CD14-positive monocyte (primary cell): Measurements from ENCODE around the gene SOHLH1. TPM values are rescaled to one million over a fixed set of nuclear protein-coding genes. Genes with fewer than 3 reads are reported as not detected.

ENCODE experiments used
- DNase-seq, 3 donors: peaks; one replicate each; pipeline ENCODE4 v3.0.0-alpha.2; 2011 to 2022
- H2AFZ ChIP-seq: 2 replicates; pipeline ENCODE4 v1.6.0; 2012; ENCODE audit warnings: mild to moderate bottlenecking, low read depth, low read length, inconsistent platforms; ENCODE audit not compliant: insufficient read depth, poor library complexity, severe bottlenecking
- H3K27ac ChIP-seq, 2 donors: 1 replicate in 1 of 2; 2 replicates in 1 of 2; pipeline ENCODE4 v1.5.1; 2012 to 2013; ENCODE audit warnings: low read length in 2 of 2, control low read depth in 1 of 2, inconsistent platforms in 1 of 2, low read depth in 1 of 2, mild to moderate bottlenecking in 1 of 2
- H3K27me3 ChIP-seq, 2 donors: one replicate each; pipeline versions ENCODE4 v1.6.0 to v1.6.1; 2011 to 2013; ENCODE audit warnings: low read length in 2 of 2; ENCODE audit not compliant: control insufficient read depth in 2 of 2, insufficient read depth in 2 of 2
- H3K36me3 ChIP-seq, 2 donors: replicated peaks in 1 of 2; 1 replicate in 1 of 2; 2 replicates in 1 of 2; pipeline versions ENCODE4 v1.5.1 to v1.6.1; 2012 to 2013; ENCODE audit warnings: low read length in 2 of 2, control low read depth in 1 of 2, inconsistent platforms in 1 of 2, mild to moderate bottlenecking in 1 of 2; ENCODE audit not compliant: insufficient read depth in 2 of 2, control insufficient read depth in 1 of 2
- H3K4me1 ChIP-seq, 2 donors: 1 replicate in 1 of 2; 2 replicates in 1 of 2; pipeline versions ENCODE4 v1.5.1 to v1.6.1; 2012 to 2013; ENCODE audit warnings: low read length in 2 of 2, control low read depth in 1 of 2, inconsistent platforms in 1 of 2, mild to moderate bottlenecking in 1 of 2, moderate library complexity in 1 of 2; ENCODE audit not compliant: insufficient read depth in 2 of 2, control insufficient read depth in 1 of 2
- H3K4me2 ChIP-seq: replicated peaks from 2 replicates; pipeline ENCODE3; 2012; ENCODE audit warnings: low read length, moderate library complexity, mild to moderate bottlenecking; ENCODE audit not compliant: poor library complexity, severe bottlenecking; ENCODE audit errors: extremely low read depth
- H3K4me3 ChIP-seq, 3 experiments: fragments of 200-600 bp in 1 of 3; sonication (generic) in 1 of 3; replicated peaks in 1 of 3; 1 replicate in 2 of 3; 2 replicates in 1 of 3; pipeline ENCODE4 v1.5.1; 2011 to 2013; ENCODE audit warnings: low read length in 3 of 3, mild to moderate bottlenecking in 3 of 3, control low read depth in 2 of 3, low read depth in 2 of 3, inconsistent platforms in 1 of 3, moderate library complexity in 1 of 3
- H3K79me2 ChIP-seq: 2 replicates; pipeline ENCODE4 v1.6.0; 2012; ENCODE audit warnings: mild to moderate bottlenecking, control low read depth, inconsistent platforms, low read length, moderate library complexity; ENCODE audit not compliant: insufficient read depth
- H3K9ac ChIP-seq: 2 replicates; pipeline ENCODE4 v1.6.0; 2017; ENCODE audit warnings: low read length, mild to moderate bottlenecking; ENCODE audit not compliant: insufficient read depth, poor library complexity, severe bottlenecking
- H3K9me3 ChIP-seq, 2 donors: replicated peaks in 1 of 2; 1 replicate in 1 of 2; 2 replicates in 1 of 2; pipeline versions ENCODE4 v1.5.1 to v1.6.1; 2012 to 2013; ENCODE audit warnings: low read length in 2 of 2, control low read depth in 1 of 2; ENCODE audit not compliant: control insufficient read depth in 1 of 2, insufficient read depth in 1 of 2
- H4K20me1 ChIP-seq: 2 replicates; pipeline ENCODE4 v1.6.0; 2012; ENCODE audit warnings: mild to moderate bottlenecking, low read length, control low read depth, moderate library complexity; ENCODE audit not compliant: insufficient read depth
- H3K27ac Mint-ChIP-seq, 7 donors: one replicate each; pipeline ENCODE4 v1.8.0; 2020; ENCODE audit warnings: mild to moderate bottlenecking in 7 of 7, mixed read lengths in 7 of 7, moderate library complexity in 6 of 7, inconsistent platforms in 2 of 7
- H3K27me3 Mint-ChIP-seq, 3 donors: one replicate each; pipeline ENCODE4 v1.8.0; 2021 to 2022; ENCODE audit warnings: low read depth in 3 of 3, mild to moderate bottlenecking in 3 of 3, mixed read lengths in 3 of 3, moderate library complexity in 3 of 3, inconsistent platforms in 1 of 3
- H3K36me3 Mint-ChIP-seq, 2 donors: one replicate each; pipeline ENCODE4 v1.8.0; 2020; ENCODE audit warnings: mixed read lengths in 2 of 2, inconsistent platforms in 1 of 2, mild to moderate bottlenecking in 1 of 2
- H3K4me1 Mint-ChIP-seq: one replicate; pipeline ENCODE4 v1.8.0; 2020; ENCODE audit warnings: mild to moderate bottlenecking, mixed read lengths
- H3K4me3 Mint-ChIP-seq, 2 donors: one replicate each; pipeline ENCODE4 v1.8.0; 2020; ENCODE audit warnings: mild to moderate bottlenecking in 2 of 2, mixed read lengths in 2 of 2, moderate library complexity in 1 of 2
- H3K9me3 Mint-ChIP-seq, 7 donors: one replicate each; pipeline ENCODE4 v1.8.0; 2020 to 2022; ENCODE audit warnings: mixed read lengths in 7 of 7, mild to moderate bottlenecking in 6 of 7, moderate library complexity in 6 of 7, inconsistent platforms in 2 of 7
- WGBS: methylation state at CpG from one replicate; pipeline ENCODE4 v1.1.5; 2013; ENCODE audit warnings: missing lambda C conversion rate; ENCODE audit not compliant: insufficient coverage; 5-methylcytosine and 5-hydroxymethylcytosine counted together
- intact Hi-C, 2 donors: fragments of 100-400 bp; cut with micrococcal nuclease; formaldehyde crosslinking; loops; one replicate each; pipeline versions ENCODE4 v1.15.0 to v1.15.1; 2023
- polyA plus RNA-seq, 3 donors: library from polyadenylated mRNA; depleted of rRNA in 1 of 3; unstranded in 2 of 3; stranded (reverse) in 1 of 3; fragments of 300-500 nt in 2 of 3; fragments of >200 nt in 1 of 3; fragmentation: Illumina TruSeq in 2 of 3; gene quantifications; 1 replicate in 2 of 3; 2 replicates in 1 of 3; pipeline ENCODE4 v1.2.3, GENCODE V29; 2012 to 2021
- TF ChIP-seq, protein P1 (sequence below): fragments of 200-600 bp; IDR thresholded peaks from one replicate; pipeline ENCODE4 v1.8.0; 2022; ENCODE audit warnings: antibody characterized with exemption, mild to moderate bottlenecking

Gene SOHLH1
- polyA plus RNA-seq, 3 donors = not detected

DNA sequence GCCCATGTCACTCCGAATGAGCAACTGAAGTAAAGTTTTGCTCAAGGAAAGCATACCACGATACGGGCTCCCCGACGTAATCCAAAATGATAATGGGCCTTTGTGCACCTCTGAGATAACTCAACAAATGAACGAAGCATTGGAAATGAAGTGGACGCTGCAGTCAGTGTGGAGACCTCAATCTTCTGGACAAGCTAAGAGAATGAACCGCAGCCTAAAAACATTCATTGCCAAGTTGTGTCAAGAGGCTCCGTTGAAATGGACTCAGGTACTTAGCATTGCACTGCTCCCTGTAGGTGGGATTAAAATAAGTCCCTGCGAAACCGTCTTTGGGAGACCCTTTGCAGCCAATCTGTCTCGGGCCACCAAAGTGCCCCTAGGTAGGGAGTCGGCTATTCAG lies 40.0 kb downstream of the SOHLH1 start:
- Mint-ChIP-seq H3K4me1 (no peaks in the 10 kb centered on the region), H3K36me3 (no peaks in the 10 kb centered on the region), H3K27ac (no peak overlapping the region), H3K4me3 (no peak overlapping the region), H3K27me3 (peaks cover 0 to 5% (median 2%) of the 10 kb centered on the region in 3 donors), H3K9me3 (peaks cover 0 to 3% (median 0%) of the 10 kb centered on the region in 7 donors)
- 84% methylated on average over 12 of the region's 13 CpGs for WGBS
- TF ChIP-seq, protein P1, sequence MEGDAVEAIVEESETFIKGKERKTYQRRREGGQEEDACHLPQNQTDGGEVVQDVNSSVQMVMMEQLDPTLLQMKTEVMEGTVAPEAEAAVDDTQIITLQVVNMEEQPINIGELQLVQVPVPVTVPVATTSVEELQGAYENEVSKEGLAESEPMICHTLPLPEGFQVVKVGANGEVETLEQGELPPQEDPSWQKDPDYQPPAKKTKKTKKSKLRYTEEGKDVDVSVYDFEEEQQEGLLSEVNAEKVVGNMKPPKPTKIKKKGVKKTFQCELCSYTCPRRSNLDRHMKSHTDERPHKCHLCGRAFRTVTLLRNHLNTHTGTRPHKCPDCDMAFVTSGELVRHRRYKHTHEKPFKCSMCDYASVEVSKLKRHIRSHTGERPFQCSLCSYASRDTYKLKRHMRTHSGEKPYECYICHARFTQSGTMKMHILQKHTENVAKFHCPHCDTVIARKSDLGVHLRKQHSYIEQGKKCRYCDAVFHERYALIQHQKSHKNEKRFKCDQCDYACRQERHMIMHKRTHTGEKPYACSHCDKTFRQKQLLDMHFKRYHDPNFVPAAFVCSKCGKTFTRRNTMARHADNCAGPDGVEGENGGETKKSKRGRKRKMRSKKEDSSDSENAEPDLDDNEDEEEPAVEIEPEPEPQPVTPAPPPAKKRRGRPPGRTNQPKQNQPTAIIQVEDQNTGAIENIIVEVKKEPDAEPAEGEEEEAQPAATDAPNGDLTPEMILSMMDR = no peak
- no peak for DNase-seq
- intact Hi-C loops = no loop called here
- Histone ChIP-seq H3K36me3 (no peaks in the 10 kb centered on the region), H3K9me3 (no peaks in the 10 kb centered on the region), H3K4me1 (no peaks in the 10 kb centered on the region), H3K4me2 (no peak overlapping the region), H3K9ac (no peak overlapping the region), H3K79me2 (no peaks in the 10 kb centered on the region), H3K27ac (no peak overlapping the region), H2AFZ (no peak overlapping the region), H3K27me3 (no peaks in the 10 kb centered on the region), H3K4me3 (no peak overlapping the region), H4K20me1 (no peaks in the 10 kb centered on the region)

DNA sequence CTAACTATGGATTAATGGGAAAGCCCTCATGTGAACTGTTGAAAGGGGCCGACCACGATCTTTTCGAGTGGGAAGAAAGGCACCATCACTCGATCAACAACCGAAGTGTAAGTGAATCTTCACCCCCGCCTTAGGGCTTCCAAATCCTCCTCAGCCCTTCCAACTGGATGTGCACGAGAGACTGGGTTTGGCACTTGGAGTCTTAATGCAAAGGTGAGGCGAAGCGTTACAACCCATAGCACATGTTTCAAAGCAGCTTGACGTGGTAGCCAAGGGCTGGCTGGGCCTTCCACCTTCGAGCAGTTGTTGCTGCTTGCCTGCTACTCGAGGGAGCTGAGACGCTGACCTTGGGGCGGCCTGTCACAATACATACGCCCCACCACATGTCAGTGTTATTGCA lies 41.9 kb downstream of the SOHLH1 start:
- Histone ChIP-seq H3K79me2 (no peaks in the 10 kb centered on the region), H3K9me3 (no peaks in the 10 kb centered on the region), H3K36me3 (no peaks in the 10 kb centered on the region), H3K4me3 (no peak overlapping the region), H3K27ac (no peak overlapping the region), H3K9ac (no peak overlapping the region), H3K4me1 (no peaks in the 10 kb centered on the region), H2AFZ (no peak overlapping the region), H4K20me1 (no peaks in the 10 kb centered on the region), H3K27me3 (no peaks in the 10 kb centered on the region), H3K4me2 (no peak overlapping the region)
- no peaks in the 10 kb centered on the region for H3K36me3 Mint-ChIP-seq
- intact Hi-C loops = no loop called here
- H3K27ac Mint-ChIP-seq = peak overlapping the region in 1 of 7 donors; percentile 58
- TF ChIP-seq, protein P1 = no peak
- peaks cover 5 to 15% (median 11%) of the 10 kb centered on the region in 7 donors for H3K9me3 Mint-ChIP-seq
- no peak for DNase-seq
- no peaks in the 10 kb centered on the region for H3K4me1 Mint-ChIP-seq
- H3K4me3 Mint-ChIP-seq = no peak overlapping the region
- WGBS = 86% methylated on average over 11 of the region's 15 CpGs
- H3K27me3 Mint-ChIP-seq = peaks cover 0 to 6% (median 2%) of the 10 kb centered on the region in 3 donors
